BLaER1 treated with 17β-estradiol and CSF1 and Interleukin-3, amounts not matched to agents 10 nM and 100 nM (cell line): ENCODE results near the gene MROH8.

Source experiments
- H3K27ac ChIP-seq, 11 experiments: shearing (Covaris generic); formaldehyde crosslinking; 2 replicates each; pipeline ENCODE4 v1.8.1; 2022
- H3K27me3 ChIP-seq, 11 experiments: shearing (Covaris generic); formaldehyde crosslinking; 2 replicates each; pipeline ENCODE4 v1.8.1; 2022
- H3K36me3 ChIP-seq, 11 experiments: shearing (Covaris generic); formaldehyde crosslinking; 2 replicates each; pipeline ENCODE4 v1.8.1; 2022
- H3K4me1 ChIP-seq, 10 experiments: shearing (Covaris generic); formaldehyde crosslinking; 2 replicates each; pipeline ENCODE4 v1.8.1; 2022
- H3K4me2 ChIP-seq, 11 experiments: shearing (Covaris generic); formaldehyde crosslinking; 2 replicates each; pipeline ENCODE4 v1.8.1; 2022
- H3K4me3 ChIP-seq, 10 experiments: shearing (Covaris generic); formaldehyde crosslinking; 2 replicates each; pipeline ENCODE4 v1.8.1; 2022
- H3K9ac ChIP-seq, 11 experiments: shearing (Covaris generic); formaldehyde crosslinking; 2 replicates each; pipeline ENCODE4 v1.8.1; 2022
- H3K9me3 ChIP-seq, 11 experiments: shearing (Covaris generic); formaldehyde crosslinking; replicated peaks in 1 of 11; 2 replicates each; pipeline ENCODE4 v1.8.1; 2022
- H4K20me1 ChIP-seq, 11 experiments: shearing (Covaris generic); formaldehyde crosslinking; 2 replicates each; pipeline ENCODE4 v1.8.1; 2022
- Cebpa-rat ChIP-seq, 11 experiments: shearing (Covaris generic); IDR thresholded peaks; 2 replicates each; pipeline ENCODE4 v1.8.1; 2022

MROH8 gene

DNA sequence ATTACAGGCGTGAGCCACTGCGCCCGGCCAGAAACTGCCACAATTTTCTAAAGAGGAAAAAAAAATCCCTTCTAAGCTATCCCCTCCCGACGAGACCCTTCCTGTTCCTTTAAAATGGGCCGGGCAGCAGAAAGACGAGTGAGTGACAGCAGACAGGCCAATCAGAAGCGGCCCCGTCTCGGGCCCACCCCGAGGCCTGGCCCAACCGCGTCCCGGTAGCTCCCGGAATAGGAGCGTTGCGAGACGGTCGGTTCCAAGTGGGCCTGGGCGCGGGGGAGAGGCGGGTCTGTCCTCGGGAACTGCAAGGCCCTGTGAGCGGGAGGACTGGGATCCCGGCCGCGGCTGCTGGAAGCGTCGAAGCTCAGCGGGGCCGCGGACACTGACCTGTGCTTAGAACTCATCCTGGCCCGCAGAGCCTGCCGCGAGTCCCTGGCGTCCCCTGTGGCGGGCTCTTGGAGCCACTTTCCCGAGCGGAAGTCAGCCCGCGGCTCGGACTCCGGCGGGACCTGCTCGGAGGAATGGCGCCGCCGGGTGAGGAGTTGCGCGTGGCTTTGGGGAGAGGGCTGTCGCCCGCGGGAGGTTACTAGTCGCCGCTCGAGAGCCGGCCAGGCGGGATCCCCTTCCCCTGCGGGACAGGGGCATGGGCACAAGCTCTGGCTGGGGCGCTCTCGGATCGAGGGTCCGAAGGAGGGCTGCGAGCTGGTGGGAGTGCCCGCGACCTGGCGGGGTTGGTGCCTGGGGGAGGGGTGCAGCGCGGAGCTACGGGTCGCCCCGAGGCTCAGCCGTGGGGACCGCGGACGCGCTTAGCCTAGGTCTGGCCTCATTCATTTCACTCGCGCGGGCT lies at the start of gene MROH8, which contains the start of gene RPN2:
MROH8 (minus strand) TSS at position 710 of the 844 bp plus-strand sequence.
RPN2 (plus strand) TSS at position 492 of the 844 bp plus-strand sequence; CDS start at position 519, 27 bp downstream.
- Histone ChIP-seq H3K27me3 (no peaks in the 10 kb centered on the region), H4K20me1 (peaks cover 21 to 49% (median 47%) of the 10 kb centered on the region in 11 experiments; a peak in 21 of 22 replicates), H3K27ac (peak within 1 kb of the TSS; percentile 96 to 100 (median 99)), H3K9me3 (no peaks in the 10 kb centered on the region), H3K4me2 (peak within 1 kb of the TSS; percentile 69 to 96 (median 93)), H3K36me3 (peaks cover 7 to 32% (median 27%) of the 10 kb centered on the region in 11 experiments), H3K4me1 (peaks cover 18 to 46% (median 29%) of the 10 kb centered on the region in 10 experiments), H3K4me3 (peak within 1 kb of the TSS; percentile 80 to 100 (median 91)), H3K9ac (peak within 1 kb of the TSS; percentile 95 to 100 (median 99))
- no peak for TF ChIP-seq Cebpa-rat (IDR thresholded peaks at IDR 0.05)

DNA sequence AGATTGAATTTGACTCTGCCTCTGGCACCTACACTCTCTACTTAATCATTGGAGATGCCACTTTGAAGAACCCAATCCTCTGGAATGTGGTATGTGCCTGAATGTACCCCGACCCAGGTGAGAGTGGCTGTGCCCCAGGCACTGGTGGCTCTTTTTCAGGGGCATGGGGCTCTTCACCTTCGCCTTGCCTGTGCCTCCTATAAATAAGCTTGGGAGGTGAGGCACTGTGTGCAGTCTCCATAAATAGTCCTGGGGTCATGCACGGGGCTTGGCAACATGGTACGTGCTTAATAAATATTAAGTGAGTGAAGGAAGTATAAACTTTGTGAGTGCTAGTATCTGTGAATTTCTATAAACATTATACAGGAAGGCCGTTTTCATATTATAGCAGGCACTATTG lies 49.3 kb upstream of the MROH8 start:
- Histone ChIP-seq H3K9me3 (no peaks in the 10 kb centered on the region), H3K4me2 (no peak overlapping the region), H3K27ac (no peak overlapping the region), H3K4me3 (no peak overlapping the region), H3K27me3 (no peaks in the 10 kb centered on the region), H3K36me3 (peaks cover 100% of the 10 kb centered on the region in 11 experiments), H3K9ac (no peak overlapping the region), H3K4me1 (peaks cover 0 to 6% (median under 1%) of the 10 kb centered on the region in 10 experiments; a peak in 8 of 20 replicates), H4K20me1 (peaks cover 0 to 68% (median 17%) of the 10 kb centered on the region in 11 experiments; a peak in 18 of 22 replicates)
- no peak for TF ChIP-seq Cebpa-rat (IDR thresholded peaks at IDR 0.05)

DNA sequence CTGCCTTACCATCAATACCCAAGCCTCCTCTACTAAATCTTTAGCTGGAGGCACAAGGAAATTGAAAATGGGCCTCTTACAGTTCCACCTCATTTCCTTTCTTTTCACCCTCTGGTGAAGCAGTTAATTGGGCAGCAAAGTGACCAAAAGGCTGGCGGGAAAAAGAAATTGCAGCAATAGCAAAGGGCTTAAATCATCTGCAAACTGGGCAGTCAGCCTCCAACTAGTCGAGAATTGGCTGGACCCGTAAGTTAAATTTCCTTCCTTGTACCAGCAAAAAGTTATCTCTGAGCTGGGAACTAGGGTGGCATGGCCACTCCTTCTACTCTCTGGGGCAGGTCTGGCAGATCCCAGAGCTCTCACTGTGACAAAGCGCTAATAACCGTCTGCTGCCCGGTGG lies 48.7 kb upstream of the MROH8 start:
- no peak overlapping the region for H3K9ac ChIP-seq
- no peaks in the 10 kb centered on the region for H3K9me3 ChIP-seq
- H3K27me3 ChIP-seq: no peaks in the 10 kb centered on the region
- peaks cover 0 to 63% (median 17%) of the 10 kb centered on the region in 11 experiments; a peak in 14 of 22 replicates for H4K20me1 ChIP-seq
- TF ChIP-seq Cebpa-rat (IDR thresholded peaks at IDR 0.05): no peak
- H3K36me3 ChIP-seq: peaks cover 95 to 100% (median 100%) of the 10 kb centered on the region in 11 experiments
- peaks cover 0 to 11% (median 0%) of the 10 kb centered on the region in 10 experiments; a peak in 6 of 20 replicates for H3K4me1 ChIP-seq
- H3K4me3 ChIP-seq: no peak overlapping the region
- no peak overlapping the region for H3K27ac ChIP-seq
- no peak overlapping the region for H3K4me2 ChIP-seq

DNA sequence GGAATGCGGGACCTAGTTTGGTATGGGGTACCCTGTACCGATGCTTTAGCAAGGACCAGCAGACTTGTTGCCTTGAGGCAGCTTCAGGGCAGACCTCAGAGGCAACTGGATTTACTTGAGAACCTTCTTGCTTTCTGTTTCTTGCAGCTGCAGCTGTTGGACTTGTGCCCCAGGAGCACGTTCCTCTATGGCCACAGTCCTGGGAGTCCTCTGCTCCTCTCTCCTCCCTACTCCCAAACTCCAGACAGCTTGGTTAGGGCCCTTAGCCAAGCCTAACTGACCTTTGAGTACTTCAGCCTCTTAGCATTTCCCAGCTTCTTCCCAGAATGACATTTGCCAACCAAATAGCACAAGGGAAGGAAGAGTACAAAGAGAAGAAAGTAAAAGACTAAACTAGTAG lies 47.5 kb upstream of the MROH8 start:
- Histone ChIP-seq H3K4me2 (no peak overlapping the region), H3K27ac (no peak overlapping the region), H3K9ac (no peak overlapping the region), H3K4me1 (peaks cover 0 to 21% (median 0%) of the 10 kb centered on the region in 10 experiments; a peak in 7 of 20 replicates), H4K20me1 (peaks cover 0 to 54% (median 18%) of the 10 kb centered on the region in 11 experiments; a peak in 17 of 22 replicates), H3K36me3 (peaks cover 83 to 100% (median 100%) of the 10 kb centered on the region in 11 experiments), H3K9me3 (no peaks in the 10 kb centered on the region), H3K27me3 (no peaks in the 10 kb centered on the region), H3K4me3 (no peak overlapping the region)
- no peak for TF ChIP-seq Cebpa-rat (IDR thresholded peaks at IDR 0.05)

DNA sequence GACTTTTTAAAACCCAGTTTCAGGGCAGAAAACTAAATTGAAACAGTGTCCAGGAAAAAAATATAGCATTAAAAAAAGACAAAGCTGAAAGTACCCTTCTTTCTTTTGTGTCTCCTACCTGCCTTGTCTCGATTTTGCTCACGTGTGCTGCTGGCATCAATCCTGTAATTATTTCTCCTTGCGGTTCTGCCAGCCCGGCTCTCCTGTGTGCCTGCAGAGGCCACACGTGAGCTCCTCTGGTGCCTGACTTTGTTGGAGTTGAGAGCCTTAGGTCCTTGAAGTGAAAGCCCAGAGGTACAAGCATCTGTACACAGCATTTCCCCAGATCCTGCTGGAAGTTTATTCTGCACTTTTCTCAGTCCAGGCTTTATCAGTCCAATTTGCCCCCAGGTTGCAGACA lies 45.8 kb upstream of the MROH8 start:
- no peak for TF ChIP-seq Cebpa-rat (IDR thresholded peaks at IDR 0.05)
- Histone ChIP-seq H3K36me3 (peaks cover 78 to 100% (median 99%) of the 10 kb centered on the region in 11 experiments), H3K27ac (no peak overlapping the region), H3K9ac (no peak overlapping the region), H3K9me3 (no peaks in the 10 kb centered on the region), H3K4me3 (no peak overlapping the region), H3K4me2 (no peak overlapping the region), H3K4me1 (peaks cover 0 to 25% (median 0%) of the 10 kb centered on the region in 10 experiments; a peak in 7 of 20 replicates), H4K20me1 (peaks cover 0 to 60% (median 26%) of the 10 kb centered on the region in 11 experiments; a peak in 18 of 22 replicates), H3K27me3 (no peaks in the 10 kb centered on the region)

DNA sequence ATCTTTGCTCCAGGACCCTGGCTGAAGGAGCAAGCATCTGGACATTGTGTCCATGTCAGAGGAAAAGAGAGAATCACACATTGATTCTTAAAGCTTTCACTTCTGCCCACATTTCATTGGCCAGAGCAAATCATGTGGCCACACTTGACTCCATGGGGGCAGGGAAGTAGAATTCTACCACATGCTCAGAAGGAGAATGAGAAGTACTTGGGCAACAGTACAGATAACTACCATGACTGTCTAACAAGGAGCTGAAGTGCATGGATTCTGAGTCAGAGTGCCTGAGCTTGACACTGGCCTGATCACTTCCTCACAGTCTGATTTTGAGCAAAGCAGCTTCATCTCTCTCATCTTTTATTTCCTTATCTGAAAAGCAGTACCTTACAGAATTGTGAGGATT lies 43.7 kb upstream of the MROH8 start:
- Histone ChIP-seq H3K9ac (no peak overlapping the region), H3K36me3 (peaks cover 78 to 100% (median 99%) of the 10 kb centered on the region in 11 experiments), H3K27me3 (no peaks in the 10 kb centered on the region), H3K4me3 (no peak overlapping the region), H3K4me1 (peaks cover 0 to 25% (median 0%) of the 10 kb centered on the region in 10 experiments; a peak in 7 of 20 replicates), H3K27ac (peak overlapping the region in 4 of 11 experiments; percentile 34 to 62 (median 37); a peak in 8 of 22 replicates), H3K9me3 (0 out of 22 replicates have a peak, but pooled peaks cover 0 to 3% (median 0%) of the 10 kb centered on the region in 11 experiments), H4K20me1 (peaks cover 0 to 48% (median 27%) of the 10 kb centered on the region in 11 experiments; a peak in 17 of 22 replicates), H3K4me2 (peak overlapping the region in 4 of 11 experiments; percentile 10 to 75 (median 45); a peak in 6 of 22 replicates)
- no peak for TF ChIP-seq Cebpa-rat (IDR thresholded peaks at IDR 0.05)

DNA sequence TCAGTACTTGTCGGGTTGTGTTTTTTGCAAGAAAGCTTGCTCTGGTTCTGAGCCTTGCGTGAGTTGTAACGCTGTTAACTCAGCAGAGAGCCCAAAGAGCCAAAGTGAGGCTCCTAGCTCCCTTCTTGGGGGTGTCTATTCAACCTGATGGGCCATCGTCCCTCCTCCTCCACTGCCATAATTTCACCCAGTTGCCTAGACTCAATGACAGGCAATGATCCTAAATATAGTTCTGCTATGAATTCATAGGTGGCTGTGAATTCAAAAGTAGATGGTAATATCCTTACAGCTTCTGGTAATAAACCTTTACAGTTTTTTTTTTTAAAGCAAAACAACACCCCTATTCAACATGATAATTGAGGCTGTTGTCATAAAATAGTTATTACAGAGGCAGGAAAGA lies 42.7 kb upstream of the MROH8 start:
- peaks cover 78 to 100% (median 99%) of the 10 kb centered on the region in 11 experiments for H3K36me3 ChIP-seq
- TF ChIP-seq Cebpa-rat (IDR thresholded peaks at IDR 0.05): no peak
- H3K4me1 ChIP-seq: peaks cover 0 to 25% (median 0%) of the 10 kb centered on the region in 10 experiments; a peak in 7 of 20 replicates
- H3K9ac ChIP-seq: no peak overlapping the region
- H3K9me3 ChIP-seq: 0 out of 22 replicates have a peak, but pooled peaks cover 0 to 4% (median 0%) of the 10 kb centered on the region in 11 experiments
- H3K4me2 ChIP-seq: peak overlapping the region in 3 of 11 experiments; percentile 24 to 75 (median 66); a peak in 5 of 22 replicates
- H3K4me3 ChIP-seq: no peak overlapping the region
- peaks cover 0 to 47% (median 27%) of the 10 kb centered on the region in 11 experiments; a peak in 17 of 22 replicates for H4K20me1 ChIP-seq
- no peaks in the 10 kb centered on the region for H3K27me3 ChIP-seq
- peak overlapping the region in 1 of 11 experiments; percentile 39; a peak in 1 of 22 replicates for H3K27ac ChIP-seq

DNA sequence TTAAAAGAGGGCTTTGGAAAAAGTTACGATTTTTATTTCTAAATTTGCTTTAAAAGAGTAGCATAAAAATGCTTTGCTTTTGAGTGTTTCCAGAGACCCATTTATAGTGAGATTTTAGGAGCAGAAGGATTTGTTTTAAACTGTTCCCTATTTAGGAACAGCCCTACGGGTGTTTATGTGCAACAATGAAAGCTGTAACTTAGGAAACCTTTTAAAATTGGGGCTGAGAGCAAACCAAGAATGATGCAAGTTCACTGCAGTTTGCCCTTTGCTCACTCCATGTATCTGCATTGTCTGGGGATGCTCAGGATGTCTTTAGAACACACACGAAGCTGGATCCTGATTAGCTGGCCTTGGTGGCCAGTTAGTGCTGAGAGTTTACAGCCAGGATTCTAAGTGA lies 41.4 kb upstream of the MROH8 start:
- no peak overlapping the region for H3K9ac ChIP-seq

More for the DNA sequence above, 41.4 kb upstream of the MROH8 start:
- Histone ChIP-seq H3K27ac (no peak overlapping the region), H3K4me3 (no peak overlapping the region), H3K27me3 (no peaks in the 10 kb centered on the region), H3K4me1 (peaks cover 0 to 25% (median 0%) of the 10 kb centered on the region in 10 experiments; a peak in 7 of 20 replicates), H3K36me3 (peaks cover 78 to 100% (median 99%) of the 10 kb centered on the region in 11 experiments), H3K9me3 (0 out of 22 replicates have a peak, but pooled peaks cover 0 to 4% (median 0%) of the 10 kb centered on the region in 11 experiments), H4K20me1 (peaks cover 0 to 47% (median 18%) of the 10 kb centered on the region in 11 experiments; a peak in 17 of 22 replicates), H3K4me2 (no peak overlapping the region)
- TF ChIP-seq Cebpa-rat (IDR thresholded peaks at IDR 0.05): no peak
